Measurements from ENCODE around the gene WWC2.

Gene WWC2

DNA sequence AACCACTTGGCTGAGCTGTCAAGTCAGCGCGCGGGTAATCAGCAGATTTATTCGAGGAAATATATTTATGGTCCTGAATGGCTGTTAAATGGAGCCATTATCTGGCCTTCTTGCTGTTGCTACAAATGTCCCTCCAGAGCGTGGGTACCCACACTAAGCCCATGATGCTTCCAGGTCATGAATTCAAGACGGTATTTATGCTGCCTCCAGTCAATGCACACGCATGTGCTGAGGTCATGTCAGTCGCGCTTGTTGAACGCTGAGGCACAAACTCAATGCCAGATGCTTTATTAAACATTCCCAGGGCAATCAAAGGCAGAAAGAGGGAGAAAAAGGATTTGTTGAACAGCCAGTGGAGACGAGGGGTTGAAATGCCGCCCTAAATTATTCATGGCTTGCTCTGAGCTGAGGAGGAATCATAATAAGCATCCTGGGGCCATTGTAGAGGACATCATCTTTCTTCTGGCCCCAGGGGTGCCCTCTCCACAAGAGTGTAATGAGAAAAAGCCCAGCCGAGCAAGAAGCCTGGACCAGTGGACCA, 259.2 kb downstream of the WWC2 start:
- H3K4me3 ChIP-seq (ENCODE audit: low read length), result no peak overlapping the region
- no peaks in the 10 kb centered on the region for H3K9me3 ChIP-seq (ENCODE audit: insufficient read depth, low read length)
- H3K27me3 ChIP-seq (ENCODE audit: low read depth, low read length), result no peaks in the 10 kb centered on the region
- no peaks in the 10 kb centered on the region for H4K20me1 ChIP-seq (ENCODE audit: insufficient read depth, low read length)
- TF ChIP-seq, protein P1, sequence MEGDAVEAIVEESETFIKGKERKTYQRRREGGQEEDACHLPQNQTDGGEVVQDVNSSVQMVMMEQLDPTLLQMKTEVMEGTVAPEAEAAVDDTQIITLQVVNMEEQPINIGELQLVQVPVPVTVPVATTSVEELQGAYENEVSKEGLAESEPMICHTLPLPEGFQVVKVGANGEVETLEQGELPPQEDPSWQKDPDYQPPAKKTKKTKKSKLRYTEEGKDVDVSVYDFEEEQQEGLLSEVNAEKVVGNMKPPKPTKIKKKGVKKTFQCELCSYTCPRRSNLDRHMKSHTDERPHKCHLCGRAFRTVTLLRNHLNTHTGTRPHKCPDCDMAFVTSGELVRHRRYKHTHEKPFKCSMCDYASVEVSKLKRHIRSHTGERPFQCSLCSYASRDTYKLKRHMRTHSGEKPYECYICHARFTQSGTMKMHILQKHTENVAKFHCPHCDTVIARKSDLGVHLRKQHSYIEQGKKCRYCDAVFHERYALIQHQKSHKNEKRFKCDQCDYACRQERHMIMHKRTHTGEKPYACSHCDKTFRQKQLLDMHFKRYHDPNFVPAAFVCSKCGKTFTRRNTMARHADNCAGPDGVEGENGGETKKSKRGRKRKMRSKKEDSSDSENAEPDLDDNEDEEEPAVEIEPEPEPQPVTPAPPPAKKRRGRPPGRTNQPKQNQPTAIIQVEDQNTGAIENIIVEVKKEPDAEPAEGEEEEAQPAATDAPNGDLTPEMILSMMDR (IDR thresholded peaks at IDR 0.05; ENCODE audit: low read depth, low read length), result no peak
- no peak for TF ChIP-seq EZH2phosphoT487 (IDR thresholded peaks at IDR 0.05; ENCODE audit: low read depth)
- H3K79me2 ChIP-seq (ENCODE audit: low read length), result no peaks in the 10 kb centered on the region
- no peak overlapping the region for H3K4me2 ChIP-seq (ENCODE audit: low read length)
- no peak overlapping the region for H3K9ac ChIP-seq (ENCODE audit: low read length)
- peaks cover 8% of the 10 kb centered on the region for H3K4me1 ChIP-seq (ENCODE audit: low read length)
- H3K36me3 ChIP-seq (replicated peaks; ENCODE audit: low read depth, low read length), result no peaks in the 10 kb centered on the region
- no peak overlapping the region for H3K27ac ChIP-seq (ENCODE audit: low read length)
- H2AFZ ChIP-seq (ENCODE audit: low read depth, low read length), result no peak overlapping the region

DNA sequence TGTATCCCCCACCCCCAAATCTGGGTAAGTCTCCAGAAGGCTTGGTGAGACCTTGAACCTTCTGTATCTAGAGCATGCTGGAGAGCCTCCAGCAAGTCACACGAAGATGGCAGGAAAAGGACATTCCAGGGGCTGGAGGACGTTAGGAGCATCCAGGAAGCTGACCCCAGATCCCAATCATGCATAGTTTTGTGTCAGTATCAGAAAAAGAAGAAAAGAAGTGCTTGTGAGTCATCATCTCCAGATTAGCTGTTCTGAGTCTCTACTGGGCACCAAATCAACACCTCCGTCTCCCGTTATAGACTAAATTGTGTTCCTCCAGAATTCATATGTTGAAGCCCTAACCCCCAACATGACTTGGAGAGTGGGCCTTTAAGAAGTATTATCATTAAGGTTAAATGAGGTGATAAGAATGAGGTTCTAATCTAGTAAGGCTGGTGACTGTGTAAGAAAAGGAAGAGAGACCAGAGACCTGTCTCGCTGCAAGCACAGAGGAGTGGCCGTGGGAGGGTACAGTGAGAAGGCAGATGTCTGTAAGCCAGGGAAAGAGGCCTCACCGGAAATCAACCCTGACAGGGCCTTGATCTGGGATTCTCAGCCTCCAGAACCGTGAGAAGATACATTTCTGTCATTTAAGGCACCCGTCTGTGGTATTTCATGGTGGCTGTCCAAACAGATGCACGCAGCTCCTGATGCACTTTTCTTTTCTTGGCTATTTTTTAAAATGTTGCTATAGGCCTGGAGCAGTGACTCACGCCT, 261.3 kb downstream of the WWC2 start:
- TF ChIP-seq, protein P1 (IDR thresholded peaks at IDR 0.05; ENCODE audit: low read depth, low read length), result no peak
- TF ChIP-seq EZH2phosphoT487 (IDR thresholded peaks at IDR 0.05; ENCODE audit: low read depth), result no peak
- no peaks in the 10 kb centered on the region for H3K79me2 ChIP-seq (ENCODE audit: low read length)
- no peak overlapping the region for H3K9ac ChIP-seq (ENCODE audit: low read length)
- H3K4me1 ChIP-seq (ENCODE audit: low read length), result peaks cover 13% of the 10 kb centered on the region
- no peak overlapping the region for H3K4me2 ChIP-seq (ENCODE audit: low read length)
- H3K27me3 ChIP-seq (ENCODE audit: low read depth, low read length), result no peaks in the 10 kb centered on the region
- H3K4me3 ChIP-seq (ENCODE audit: low read length), result no peak overlapping the region
- H4K20me1 ChIP-seq (ENCODE audit: insufficient read depth, low read length), result no peaks in the 10 kb centered on the region
- H3K36me3 ChIP-seq (replicated peaks; ENCODE audit: low read depth, low read length), result no peaks in the 10 kb centered on the region
- no peaks in the 10 kb centered on the region for H3K9me3 ChIP-seq (ENCODE audit: insufficient read depth, low read length)
- H3K27ac ChIP-seq (ENCODE audit: low read length), result no peak overlapping the region
- no peak overlapping the region for H2AFZ ChIP-seq (ENCODE audit: low read depth, low read length)

DNA sequence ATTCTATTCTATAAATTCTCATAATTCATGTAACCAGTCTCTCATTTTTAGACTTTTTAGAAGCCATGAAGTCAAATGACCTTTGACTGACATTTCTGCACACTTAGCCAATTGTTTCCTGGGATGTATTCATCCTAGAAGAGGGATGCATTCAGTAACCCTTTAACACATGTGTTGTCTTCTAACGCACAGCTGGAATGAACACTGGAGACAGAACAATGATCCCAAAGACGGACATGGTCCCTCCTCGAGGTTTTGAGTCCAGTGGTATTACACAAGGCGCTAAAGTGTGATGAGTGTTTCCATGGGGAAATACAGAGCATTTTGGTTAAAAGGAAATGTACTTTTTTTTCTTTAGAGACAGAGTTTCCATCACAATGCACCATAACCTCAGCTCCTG, 263.0 kb downstream of the WWC2 start:
- Histone ChIP-seq H3K9ac (ENCODE audit: low read length) (no peak overlapping the region), H3K4me1 (ENCODE audit: low read length) (peaks cover 13% of the 10 kb centered on the region), H4K20me1 (ENCODE audit: insufficient read depth, low read length) (no peaks in the 10 kb centered on the region), H2AFZ (ENCODE audit: low read depth, low read length) (no peak overlapping the region), H3K4me2 (ENCODE audit: low read length) (no peak overlapping the region), H3K27ac (ENCODE audit: low read length) (no peak overlapping the region), H3K27me3 (ENCODE audit: low read depth, low read length) (no peaks in the 10 kb centered on the region), H3K36me3 (replicated peaks; ENCODE audit: low read depth, low read length) (no peaks in the 10 kb centered on the region), H3K4me3 (ENCODE audit: low read length) (no peak overlapping the region), H3K9me3 (ENCODE audit: insufficient read depth, low read length) (no peaks in the 10 kb centered on the region), H3K79me2 (ENCODE audit: low read length) (no peaks in the 10 kb centered on the region)
- TF ChIP-seq, protein P1 (IDR thresholded peaks at IDR 0.05; ENCODE audit: low read depth, low read length), result no peak
- no peak for TF ChIP-seq EZH2phosphoT487 (IDR thresholded peaks at IDR 0.05; ENCODE audit: low read depth)

DNA sequence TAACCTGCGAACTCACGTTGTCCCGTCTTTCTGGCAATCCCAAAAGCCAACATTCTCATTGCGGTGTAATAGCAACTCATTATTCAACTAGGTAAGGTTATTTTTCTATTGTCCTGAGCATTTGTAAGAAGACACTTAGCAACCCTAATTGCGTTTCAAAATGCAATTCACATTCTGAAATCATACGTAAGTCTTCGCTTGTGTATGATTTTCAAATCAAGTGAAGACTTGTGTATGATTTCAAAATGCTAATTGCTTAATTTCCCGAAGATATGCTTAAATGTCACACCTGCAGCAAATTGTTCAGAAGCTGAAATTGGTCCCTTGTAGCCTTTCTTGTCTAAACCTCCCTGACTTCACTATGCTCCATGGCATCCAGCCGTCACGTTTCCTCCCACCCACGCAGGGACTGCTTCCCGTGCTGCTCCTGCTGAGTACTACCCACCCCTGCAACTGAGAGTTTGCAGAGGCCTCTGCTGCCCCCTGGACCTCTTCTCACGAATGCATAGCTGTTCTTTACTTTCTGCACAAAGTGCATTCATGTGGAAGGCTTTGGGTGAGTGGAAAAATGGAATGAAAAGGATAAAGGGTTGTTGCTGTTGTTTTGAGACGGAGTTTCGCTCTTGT, 264.0 kb downstream of the WWC2 start:
- Histone ChIP-seq H3K27me3 (ENCODE audit: low read depth, low read length) (no peaks in the 10 kb centered on the region), H3K9ac (ENCODE audit: low read length) (no peak overlapping the region), H3K4me1 (ENCODE audit: low read length) (peaks cover 14% of the 10 kb centered on the region), H4K20me1 (ENCODE audit: insufficient read depth, low read length) (no peaks in the 10 kb centered on the region), H2AFZ (ENCODE audit: low read depth, low read length) (no peak overlapping the region), H3K4me2 (ENCODE audit: low read length) (no peak overlapping the region), H3K9me3 (ENCODE audit: insufficient read depth, low read length) (no peaks in the 10 kb centered on the region), H3K79me2 (ENCODE audit: low read length) (no peaks in the 10 kb centered on the region), H3K36me3 (replicated peaks; ENCODE audit: low read depth, low read length) (no peaks in the 10 kb centered on the region), H3K4me3 (ENCODE audit: low read length) (no peak overlapping the region), H3K27ac (ENCODE audit: low read length) (no peak overlapping the region)
- TF ChIP-seq, protein P1 (IDR thresholded peaks at IDR 0.05; ENCODE audit: low read depth, low read length), result peak; percentile 20
- TF ChIP-seq EZH2phosphoT487 (IDR thresholded peaks at IDR 0.05; ENCODE audit: low read depth), result no peak
